ENCODE measurements around the gene PDLIM4. TPM values are rescaled to one million over a fixed set of nuclear protein-coding genes. Genes with fewer than 3 reads are reported as not detected.

The PDLIM4 gene
- total RNA-seq, 4 donors from 2014 or later: 32.4 to 90.9 (median 50.8) TPM

DNA sequence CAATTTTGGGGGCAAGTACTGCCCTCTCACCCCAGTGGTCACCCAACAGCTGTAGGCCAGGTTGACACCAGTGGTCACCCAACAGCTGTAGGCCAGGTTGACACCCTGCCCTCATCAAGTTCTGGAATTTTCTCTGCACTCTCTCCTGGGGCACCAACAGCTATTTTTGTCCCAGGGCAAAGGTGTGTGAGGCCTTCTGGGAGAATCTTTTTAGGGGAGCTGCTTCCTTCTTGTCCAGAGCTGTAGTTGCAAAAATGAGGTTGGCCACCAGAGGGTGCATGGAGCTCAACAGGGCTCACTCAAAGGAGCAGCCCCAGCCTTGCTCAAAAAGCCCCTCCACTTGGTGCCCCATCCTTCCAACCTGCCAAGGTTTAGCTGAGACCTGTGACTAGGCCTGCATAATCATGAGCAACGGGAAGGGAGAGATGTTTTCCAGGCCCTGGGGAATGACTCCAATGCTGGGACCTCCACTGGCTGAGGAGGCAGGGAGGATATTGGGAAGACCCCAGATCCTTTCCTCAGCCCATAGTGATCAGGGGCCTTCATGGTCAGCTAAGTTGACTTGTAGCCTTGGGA, 19.2 kb upstream of the PDLIM4 start:
- peak overlapping the region in 1 of 4 donors; percentile 58 for H3K27ac ChIP-seq
- WGBS, 2 donors: 13 to 25% methylated on average over 1 of the region's 1 CpG
- H3K4me3 ChIP-seq: no peak overlapping the region
- peaks cover 0 to 9% (median 0%) of the 10 kb centered on the region in 4 donors for H3K9me3 ChIP-seq
- DNase-seq (ENCODE audit: low spot score in 2 of 2): peak; percentile 85 to 95
- peaks cover 0 to 11% (median 0%) of the 10 kb centered on the region in 4 donors for H3K4me1 ChIP-seq
- no peaks in the 10 kb centered on the region for H3K27me3 ChIP-seq
- TF ChIP-seq EP300 (IDR thresholded peaks at IDR 0.05): peak in 1 of 2 donors; percentile 22
- TF ChIP-seq, protein P1, sequence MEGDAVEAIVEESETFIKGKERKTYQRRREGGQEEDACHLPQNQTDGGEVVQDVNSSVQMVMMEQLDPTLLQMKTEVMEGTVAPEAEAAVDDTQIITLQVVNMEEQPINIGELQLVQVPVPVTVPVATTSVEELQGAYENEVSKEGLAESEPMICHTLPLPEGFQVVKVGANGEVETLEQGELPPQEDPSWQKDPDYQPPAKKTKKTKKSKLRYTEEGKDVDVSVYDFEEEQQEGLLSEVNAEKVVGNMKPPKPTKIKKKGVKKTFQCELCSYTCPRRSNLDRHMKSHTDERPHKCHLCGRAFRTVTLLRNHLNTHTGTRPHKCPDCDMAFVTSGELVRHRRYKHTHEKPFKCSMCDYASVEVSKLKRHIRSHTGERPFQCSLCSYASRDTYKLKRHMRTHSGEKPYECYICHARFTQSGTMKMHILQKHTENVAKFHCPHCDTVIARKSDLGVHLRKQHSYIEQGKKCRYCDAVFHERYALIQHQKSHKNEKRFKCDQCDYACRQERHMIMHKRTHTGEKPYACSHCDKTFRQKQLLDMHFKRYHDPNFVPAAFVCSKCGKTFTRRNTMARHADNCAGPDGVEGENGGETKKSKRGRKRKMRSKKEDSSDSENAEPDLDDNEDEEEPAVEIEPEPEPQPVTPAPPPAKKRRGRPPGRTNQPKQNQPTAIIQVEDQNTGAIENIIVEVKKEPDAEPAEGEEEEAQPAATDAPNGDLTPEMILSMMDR (IDR thresholded peaks at IDR 0.05): peak; percentile 67 to 92 (median 84)
- no peak for TF ChIP-seq POLR2A (IDR thresholded peaks at IDR 0.05)
- no peaks in the 10 kb centered on the region for H3K36me3 ChIP-seq

DNA sequence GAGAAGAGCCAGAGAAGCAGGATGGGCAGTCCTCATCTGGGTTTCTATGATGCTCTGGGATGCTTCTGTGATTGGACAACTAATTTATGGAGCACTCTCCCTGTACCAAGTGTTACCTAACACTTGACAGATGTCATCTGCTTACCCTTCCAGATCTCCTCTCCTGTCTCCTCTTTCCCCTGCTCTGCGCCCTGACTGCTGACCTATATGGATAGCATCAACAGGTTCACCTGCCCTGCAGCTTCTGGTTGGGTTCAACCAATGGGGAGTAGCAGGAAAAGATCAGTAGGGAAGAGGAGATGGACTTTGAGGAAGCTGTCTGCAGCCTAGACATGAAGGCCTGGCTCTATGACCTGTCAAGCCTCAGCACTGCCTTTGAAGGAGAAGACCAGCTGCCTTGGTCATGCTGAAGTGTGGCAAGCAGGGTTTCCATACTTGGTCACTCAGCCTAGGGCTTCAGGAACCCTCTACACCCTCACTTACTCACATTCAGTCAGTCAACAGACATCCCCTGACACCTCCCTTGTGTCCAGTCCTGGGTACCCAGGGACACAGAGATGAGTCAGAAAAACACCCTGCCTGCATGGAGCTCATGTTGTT, 18.5 kb upstream of the PDLIM4 start:
- DNase-seq (ENCODE audit: low spot score in 2 of 2): peak in 1 of 2 donors; percentile 1
- H3K9me3 ChIP-seq: peaks cover 0 to 16% (median 0%) of the 10 kb centered on the region in 4 donors
- H3K27ac ChIP-seq: no peak overlapping the region
- no peaks in the 10 kb centered on the region for H3K27me3 ChIP-seq
- no peaks in the 10 kb centered on the region for H3K36me3 ChIP-seq
- H3K4me1 ChIP-seq: peaks cover 0 to 11% (median 0%) of the 10 kb centered on the region in 4 donors
- TF ChIP-seq POLR2A (IDR thresholded peaks at IDR 0.05): no peak
- no peak for TF ChIP-seq EP300 (IDR thresholded peaks at IDR 0.05)
- TF ChIP-seq, protein P1 (IDR thresholded peaks at IDR 0.05): no peak
- 68 to 92% methylated on average over 1 of the region's 1 CpG for WGBS, 2 donors
- H3K4me3 ChIP-seq: no peak overlapping the region

DNA sequence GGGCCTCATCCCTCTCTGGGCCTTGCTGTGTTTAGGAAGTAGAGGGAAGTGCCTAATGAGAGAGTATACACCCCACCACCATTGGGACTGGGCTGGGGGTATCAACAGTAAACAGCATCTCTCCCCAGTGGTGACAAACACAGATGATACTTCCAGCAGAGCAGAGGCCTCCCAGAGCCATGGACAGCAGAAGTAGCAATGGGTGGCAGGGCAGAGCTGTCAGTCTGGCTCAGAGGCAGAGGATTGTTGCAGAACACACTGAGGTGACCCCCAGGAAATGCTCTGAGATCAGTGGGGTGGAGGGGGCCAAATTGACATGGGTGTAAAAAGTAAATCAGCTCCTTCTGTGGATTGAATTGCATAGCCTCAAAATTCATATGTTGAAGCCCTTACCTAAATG, 17.7 kb upstream of the PDLIM4 start:
- no peaks in the 10 kb centered on the region for H3K27me3 ChIP-seq
- TF ChIP-seq, protein P1 (IDR thresholded peaks at IDR 0.05): no peak
- TF ChIP-seq POLR2A (IDR thresholded peaks at IDR 0.05): no peak
- no peak for TF ChIP-seq EP300 (IDR thresholded peaks at IDR 0.05)
- DNase-seq (ENCODE audit: low spot score in 2 of 2): no peak

DNA sequence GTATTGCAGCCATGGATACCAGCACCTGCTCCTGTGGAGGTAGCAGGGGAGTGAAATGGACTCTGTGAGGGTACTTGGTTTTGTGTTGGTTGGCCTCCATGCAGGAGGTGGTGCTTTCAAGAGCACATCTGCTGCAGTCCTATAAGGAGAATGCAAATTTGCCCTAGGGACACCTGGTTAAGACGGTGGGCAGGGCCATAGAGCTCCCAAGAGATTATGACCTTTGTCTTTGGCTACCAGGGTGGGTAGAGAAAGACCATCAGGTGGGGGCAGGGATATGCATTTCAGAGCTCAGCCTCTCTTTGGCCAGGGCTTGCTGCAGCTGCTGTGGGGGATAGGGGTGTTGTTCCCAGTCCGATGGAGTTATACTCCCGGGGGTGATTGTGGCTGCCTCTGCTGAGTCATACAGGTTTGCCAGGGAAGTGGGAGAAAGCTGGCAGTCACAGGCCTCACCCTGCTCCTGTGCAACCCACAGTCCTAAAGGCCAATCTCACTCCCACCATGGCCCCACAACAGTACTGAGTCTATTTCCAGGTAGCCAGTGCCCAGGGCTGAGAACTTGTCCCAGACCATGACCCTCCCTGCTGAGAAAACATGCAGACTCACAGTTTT, 14.0 kb upstream of the PDLIM4 start:
- WGBS, 2 donors: 88% methylated on average over 2 to 3 of the region's 3 CpGs
- peaks cover 0 to 1% (median 0%) of the 10 kb centered on the region in 4 donors for H3K4me1 ChIP-seq
- H3K27ac ChIP-seq: no peak overlapping the region
- no peak overlapping the region for H3K4me3 ChIP-seq
- TF ChIP-seq EP300 (IDR thresholded peaks at IDR 0.05) (no peak), POLR2A (IDR thresholded peaks at IDR 0.05) (no peak)
- TF ChIP-seq, protein P1 (IDR thresholded peaks at IDR 0.05): no peak
- peaks cover 0 to 41% (median 0%) of the 10 kb centered on the region in 4 donors for H3K9me3 ChIP-seq
- no peaks in the 10 kb centered on the region for H3K36me3 ChIP-seq
- H3K27me3 ChIP-seq: no peaks in the 10 kb centered on the region
- DNase-seq (ENCODE audit: low spot score in 2 of 2): no peak

More for the DNA sequence above, 17.7 kb upstream of the PDLIM4 start:
- Histone ChIP-seq H3K4me3 (no peak overlapping the region), H3K4me1 (peaks cover 0 to 11% (median 0%) of the 10 kb centered on the region in 4 donors), H3K9me3 (peaks cover 0 to 24% (median 0%) of the 10 kb centered on the region in 4 donors), H3K27ac (no peak overlapping the region), H3K36me3 (no peaks in the 10 kb centered on the region)

DNA sequence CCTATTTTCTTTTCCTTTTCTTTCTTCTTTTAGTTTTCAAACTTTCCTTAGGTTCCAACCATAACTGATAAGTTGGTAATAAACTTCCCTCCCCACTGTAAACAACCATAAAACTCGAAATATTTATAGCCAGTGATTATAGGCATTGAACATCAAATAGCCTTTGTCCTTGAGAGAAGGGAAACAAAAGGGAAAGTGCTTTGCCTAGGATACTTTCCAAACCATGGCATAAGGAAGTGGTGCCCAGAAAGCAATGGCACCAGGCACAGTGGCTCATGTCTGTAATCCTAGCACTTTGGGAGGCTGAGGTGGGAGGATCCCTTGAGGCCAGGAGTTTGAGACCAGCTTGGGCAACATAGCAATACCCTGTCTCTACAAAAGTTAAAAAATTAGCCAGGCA, 11.9 kb upstream of the PDLIM4 start:
- 36 to 60% methylated on average over 1 of the region's 1 CpG for WGBS, 2 donors
- no peak for TF ChIP-seq EP300 (IDR thresholded peaks at IDR 0.05)
- TF ChIP-seq, protein P1 (IDR thresholded peaks at IDR 0.05): no peak
- no peak for TF ChIP-seq POLR2A (IDR thresholded peaks at IDR 0.05)
- H3K9me3 ChIP-seq: peaks cover 0 to 41% (median 0%) of the 10 kb centered on the region in 4 donors
- H3K27me3 ChIP-seq: no peaks in the 10 kb centered on the region
- no peaks in the 10 kb centered on the region for H3K36me3 ChIP-seq
- no peak overlapping the region for H3K4me3 ChIP-seq
- no peak for DNase-seq (ENCODE audit: low spot score in 2 of 2)
- peak overlapping the region in 1 of 4 donors; percentile 20 for H3K27ac ChIP-seq
- no peaks in the 10 kb centered on the region for H3K4me1 ChIP-seq
